GM12878 (cell line): ENCODE data around the gene FAM237B. TPM values are rescaled to one million over a fixed set of nuclear protein-coding genes. Genes with fewer than 3 reads are reported as not detected.

Experiments used
- ATAC-seq: fragments of 200-7000 bp; cut with Tn5 transposase; 3 replicates; pipeline ENCODE4 v1.9.1; 2020; ENCODE audit warnings: mild to moderate bottlenecking, moderate library complexity
- BruUV-seq: library from RNA; stranded (reverse); fragments of 400-500 nt; replicated peaks from 2 replicates; lab custom pipeline; 2021; lab: Mats Ljungman, UMichigan
- CTCF ChIA-PET: fragments of 300-600 bp; sonication (Branson Sonifier 250); formaldehyde crosslinking; extraction: SDS; loops from one replicate; lab custom pipeline; 2021; ENCODE audit warnings: inconsistent platforms; lab: Yijun Ruan, JAX
- POLR2A ChIA-PET: fragments of 350-600 bp; formaldehyde crosslinking; extraction: SDS; loops from one replicate; lab custom pipeline; 2021; ENCODE audit warnings: inconsistent platforms; lab: Charles Lee
- RAD21 ChIA-PET: fragments of 300-600 bp; sonication (Branson Sonifier 250); formaldehyde crosslinking; loops from one replicate; lab custom pipeline; 2023; ENCODE audit warnings: antibody characterized with exemption; ENCODE audit not compliant: unreplicated experiment; lab: Charles Lee
- SMC1A ChIA-PET: fragments of 300-600 bp; sonication (Branson Sonifier 250); formaldehyde crosslinking; loops from one replicate; lab custom pipeline; 2023; ENCODE audit not compliant: unreplicated experiment, uncharacterized antibody; lab: Charles Lee
- DNase-seq: peaks from one replicate; pipeline ENCODE4 v3.0.0-alpha.2; 2011; ENCODE audit warnings: low read depth, low spot score
- FAIRE-seq: peaks from 3 replicates; lab custom pipeline; 2011; peaks lifted over from hg19 to GRCh38; lab: Jason Lieb, UNC
- H2AFZ ChIP-seq: 2 replicates; pipeline ENCODE4 v1.6.0; 2011; ENCODE audit warnings: low read depth, low read length, control low read depth; ENCODE audit not compliant: control insufficient read depth
- H3K27ac ChIP-seq: 2 replicates; pipeline ENCODE4 v1.5.1; 2011; ENCODE audit warnings: control low read depth; ENCODE audit not compliant: control insufficient read depth, insufficient read depth
- H3K27me3 ChIP-seq, 2 experiments: replicated peaks in 1 of 2; 2 replicates each; pipeline versions ENCODE4 v1.6.0 to v1.6.1; 2011; ENCODE audit warnings: low read length in 1 of 2; ENCODE audit not compliant: control insufficient read depth in 2 of 2, insufficient read depth in 2 of 2
- H3K36me3 ChIP-seq, 2 experiments: 2 replicates each; pipeline ENCODE4 v1.5.1; 2011; ENCODE audit warnings: low read length in 1 of 2; ENCODE audit not compliant: control insufficient read depth in 2 of 2, insufficient read depth in 2 of 2
- H3K4me1 ChIP-seq: 2 replicates; pipeline ENCODE4 v1.6.1; 2011; ENCODE audit warnings: mild to moderate bottlenecking, low read length, moderate library complexity, mixed read lengths; ENCODE audit not compliant: control insufficient read depth, insufficient read depth
- H3K4me2 ChIP-seq: 2 replicates; pipeline ENCODE4 v1.6.0; 2011; ENCODE audit warnings: control low read depth; ENCODE audit not compliant: control insufficient read depth, insufficient read depth
- H3K4me3 ChIP-seq: fragments of 200-600 bp; sonication (generic); 2 replicates; pipeline ENCODE4 v1.5.1; 2016
- H3K79me2 ChIP-seq: 2 replicates; pipeline ENCODE4 v1.6.0; 2011; ENCODE audit warnings: low read length; ENCODE audit not compliant: control insufficient read depth, insufficient read depth
- H3K9ac ChIP-seq: 2 replicates; pipeline ENCODE4 v1.8.0; 2011; ENCODE audit warnings: low read length, control low read depth, mixed read lengths; ENCODE audit not compliant: control insufficient read depth, insufficient read depth
- H3K9me3 ChIP-seq: replicated peaks from 3 replicates; pipeline ENCODE4 v1.5.1; 2011; ENCODE audit warnings: mild to moderate bottlenecking, low read length; ENCODE audit not compliant: control insufficient read depth, insufficient read depth
- H4K20me1 ChIP-seq: 2 replicates; pipeline ENCODE4 v1.6.0; 2011; ENCODE audit not compliant: control insufficient read depth, insufficient read depth
- EED ChIP-seq: sonication (generic); IDR thresholded peaks from 2 replicates; pipeline ENCODE4 v1.6.1; 2016; ENCODE audit warnings: antibody characterized with exemption, low read depth
- JUNB ChIP-seq: IDR thresholded peaks from 2 replicates; pipeline ENCODE4 v1.6.1; 2016; ENCODE audit warnings: antibody characterized with exemption, mild to moderate bottlenecking
- NRF1 ChIP-seq: conservative IDR thresholded peaks from 2 replicates; pipeline ENCODE4 v1.6.1; 2011; ENCODE audit warnings: mild to moderate bottlenecking, low read depth, low read length, improper control_type of control experiment
- POU2F2 ChIP-seq: IDR thresholded peaks from 3 replicates; pipeline ENCODE4 v1.6.1; 2011; ENCODE audit warnings: low read depth, mild to moderate bottlenecking, low read length, borderline replicate concordance
- SIN3A ChIP-seq: IDR thresholded peaks from 2 replicates; pipeline ENCODE4 v1.6.1; 2012; ENCODE audit warnings: low read depth, low read length, improper control_type of control experiment
- YBX1 ChIP-seq: fragments of 450-650 bp; IDR thresholded peaks from 2 replicates; pipeline ENCODE4 v1.6.1; 2016; ENCODE audit warnings: antibody characterized with exemption
- WGBS: methylation state at CpG from one replicate; pipeline ENCODE4 v1.1.6; 2016; ENCODE audit warnings: low lambda C conversion rate; ENCODE audit not compliant: insufficient replicate concordance, insufficient coverage; ENCODE audit errors: missing lambda C conversion rate; 5-methylcytosine and 5-hydroxymethylcytosine counted together
- in situ Hi-C: fragments of 300-500 bp; cut with MboI; formaldehyde crosslinking; loops from 9 replicates; pipeline ENCODE4 v1.14.3; 2018; ENCODE audit warnings: mixed read lengths
- intact Hi-C: fragments of 100-400 bp; cut with micrococcal nuclease; formaldehyde crosslinking; loops from one replicate; pipeline ENCODE4 v1.14.2; 2022; ENCODE audit not compliant: unreplicated experiment
- polyA plus RNA-seq, 11 experiments: library from polyadenylated mRNA; depleted of rRNA in 4 of 11; unstranded in 6 of 11; stranded (reverse) in 5 of 11; fragments of >200 nt; fragmentation: Nextera tagmentation in 4 of 11; fragmentation: Illumina TruSeq in 1 of 11; extraction: Ambion mirVana in 4 of 11; extraction: Trizol in 1 of 11; gene quantifications; 1 replicate in 1 of 11; 2 replicates in 10 of 11; pipeline versions ENCODE4 v1.2.1 to v1.2.3, GENCODE V29; 2011 to 2016; ENCODE audit warnings: inconsistent platforms in 2 of 11, missing spikeins in 2 of 11, low read depth in 1 of 11
- total RNA-seq, 4 experiments: library from RNA; depleted of rRNA in 3 of 4; stranded (reverse); fragments of >200 nt in 3 of 4; fragmentation: Illumina TruSeq in 1 of 4; extraction: Trizol in 1 of 4; gene quantifications; 2 replicates each; pipeline versions ENCODE4 v1.2.1 to v1.2.3, GENCODE V29; 2013 to 2021
- TF ChIP-seq, protein P1 (sequence below): fragments of 450-650 bp; IDR thresholded peaks from 2 replicates; pipeline ENCODE4 v1.6.1; 2017; ENCODE audit warnings: low read depth, mild to moderate bottlenecking, moderate library complexity
- TF ChIP-seq, protein P2 (sequence below): IDR thresholded peaks from 2 replicates; pipeline ENCODE4 v1.6.1; 2012; ENCODE audit warnings: low read depth, low read length, improper control_type of control experiment
- TF ChIP-seq, protein P3 (sequence below): IDR thresholded peaks from 2 replicates; pipeline ENCODE4 v1.6.1; 2012; ENCODE audit warnings: mild to moderate bottlenecking, low read depth, low read length

Gene FAM237B
- total and polyA plus RNA-seq, 10 of the 15 experiments (the other 5 are each of a cell fraction or from before 2014, with no cell fraction given): not detected

DNA sequence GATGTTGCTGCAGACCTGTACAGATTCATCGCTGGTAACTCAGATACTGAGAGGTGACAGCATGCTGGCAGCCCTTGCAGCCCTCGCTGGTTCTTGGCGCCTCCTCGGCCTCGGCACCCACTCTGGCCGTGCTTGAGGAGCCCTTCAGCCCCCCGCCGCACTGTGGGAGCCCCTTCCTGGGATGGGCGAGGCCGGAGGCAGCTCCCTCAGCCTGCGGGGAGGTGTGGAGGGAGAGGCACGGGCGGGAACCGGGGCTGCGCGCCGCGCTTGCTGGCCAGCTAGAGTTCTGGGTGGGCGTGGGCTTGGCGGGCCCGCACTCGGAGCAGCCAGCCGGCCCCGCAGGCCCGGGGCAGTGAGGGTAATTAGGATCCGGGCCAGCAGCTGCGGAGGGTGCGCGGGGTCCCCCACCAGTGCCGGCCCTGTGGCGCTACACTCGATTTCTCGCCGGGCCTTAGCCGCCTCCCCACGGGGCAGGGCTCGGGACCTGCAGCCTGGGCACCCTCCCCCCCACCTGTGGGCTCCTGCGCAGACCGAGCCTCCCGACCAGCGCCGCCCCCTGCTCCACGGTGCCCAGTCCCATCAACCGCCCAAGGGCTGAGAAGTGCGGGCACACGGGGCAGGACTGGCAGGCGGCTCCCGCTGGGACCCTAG, 13.2 kb upstream of the FAM237B start:
- no peak overlapping the region for H2AFZ ChIP-seq
- H3K27me3 ChIP-seq: no peaks in the 10 kb centered on the region
- FAIRE-seq: no peak
- no peaks in the 10 kb centered on the region for H3K4me1 ChIP-seq
- CTCF ChIA-PET: interaction anchor here (0.6 kb wide), 1 partner anchor 1708 kb away, joined by 3 read pairs; no protein-coding TSS in a partner anchor
- no peaks in the 10 kb centered on the region for H3K9me3 ChIP-seq
- WGBS: 82% methylated on average over 42 of the region's 48 CpGs
- POLR2A ChIA-PET: interaction anchor here (0.6 kb wide), 1 partner anchor 1558 kb away, joined by 3 read pairs; no protein-coding TSS in a partner anchor
- in situ Hi-C loops (no loop called here), intact Hi-C loops (no loop called here)
- no TSS peak for BruUV-seq
- SMC1A ChIA-PET: interaction anchor here (1.2 to 1.8 kb wide), 2 partner anchors 8 to 93 kb away, joined by 3 to 4 read pairs; no protein-coding TSS in a partner anchor
- H3K9ac ChIP-seq: no peak overlapping the region
- H3K4me2 ChIP-seq: no peak overlapping the region
- no peaks in the 10 kb centered on the region for H3K36me3 ChIP-seq
- RAD21 ChIA-PET: no interaction called here
- H3K4me3 ChIP-seq: no peak overlapping the region
- ATAC-seq: no peak
- no peak for DNase-seq
- H3K79me2 ChIP-seq: no peaks in the 10 kb centered on the region
- no peak for TF ChIP-seq SIN3A
- TF ChIP-seq, protein P1, sequence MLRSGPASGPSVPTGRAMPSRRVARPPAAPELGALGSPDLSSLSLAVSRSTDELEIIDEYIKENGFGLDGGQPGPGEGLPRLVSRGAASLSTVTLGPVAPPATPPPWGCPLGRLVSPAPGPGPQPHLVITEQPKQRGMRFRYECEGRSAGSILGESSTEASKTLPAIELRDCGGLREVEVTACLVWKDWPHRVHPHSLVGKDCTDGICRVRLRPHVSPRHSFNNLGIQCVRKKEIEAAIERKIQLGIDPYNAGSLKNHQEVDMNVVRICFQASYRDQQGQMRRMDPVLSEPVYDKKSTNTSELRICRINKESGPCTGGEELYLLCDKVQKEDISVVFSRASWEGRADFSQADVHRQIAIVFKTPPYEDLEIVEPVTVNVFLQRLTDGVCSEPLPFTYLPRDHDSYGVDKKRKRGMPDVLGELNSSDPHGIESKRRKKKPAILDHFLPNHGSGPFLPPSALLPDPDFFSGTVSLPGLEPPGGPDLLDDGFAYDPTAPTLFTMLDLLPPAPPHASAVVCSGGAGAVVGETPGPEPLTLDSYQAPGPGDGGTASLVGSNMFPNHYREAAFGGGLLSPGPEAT: no peak
- TF ChIP-seq, protein P2, sequence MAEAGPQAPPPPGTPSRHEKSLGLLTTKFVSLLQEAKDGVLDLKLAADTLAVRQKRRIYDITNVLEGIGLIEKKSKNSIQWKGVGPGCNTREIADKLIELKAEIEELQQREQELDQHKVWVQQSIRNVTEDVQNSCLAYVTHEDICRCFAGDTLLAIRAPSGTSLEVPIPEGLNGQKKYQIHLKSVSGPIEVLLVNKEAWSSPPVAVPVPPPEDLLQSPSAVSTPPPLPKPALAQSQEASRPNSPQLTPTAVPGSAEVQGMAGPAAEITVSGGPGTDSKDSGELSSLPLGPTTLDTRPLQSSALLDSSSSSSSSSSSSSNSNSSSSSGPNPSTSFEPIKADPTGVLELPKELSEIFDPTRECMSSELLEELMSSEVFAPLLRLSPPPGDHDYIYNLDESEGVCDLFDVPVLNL: no peak
- TF ChIP-seq YBX1: no peak
- no peak for TF ChIP-seq JUNB
- TF ChIP-seq, protein P3, sequence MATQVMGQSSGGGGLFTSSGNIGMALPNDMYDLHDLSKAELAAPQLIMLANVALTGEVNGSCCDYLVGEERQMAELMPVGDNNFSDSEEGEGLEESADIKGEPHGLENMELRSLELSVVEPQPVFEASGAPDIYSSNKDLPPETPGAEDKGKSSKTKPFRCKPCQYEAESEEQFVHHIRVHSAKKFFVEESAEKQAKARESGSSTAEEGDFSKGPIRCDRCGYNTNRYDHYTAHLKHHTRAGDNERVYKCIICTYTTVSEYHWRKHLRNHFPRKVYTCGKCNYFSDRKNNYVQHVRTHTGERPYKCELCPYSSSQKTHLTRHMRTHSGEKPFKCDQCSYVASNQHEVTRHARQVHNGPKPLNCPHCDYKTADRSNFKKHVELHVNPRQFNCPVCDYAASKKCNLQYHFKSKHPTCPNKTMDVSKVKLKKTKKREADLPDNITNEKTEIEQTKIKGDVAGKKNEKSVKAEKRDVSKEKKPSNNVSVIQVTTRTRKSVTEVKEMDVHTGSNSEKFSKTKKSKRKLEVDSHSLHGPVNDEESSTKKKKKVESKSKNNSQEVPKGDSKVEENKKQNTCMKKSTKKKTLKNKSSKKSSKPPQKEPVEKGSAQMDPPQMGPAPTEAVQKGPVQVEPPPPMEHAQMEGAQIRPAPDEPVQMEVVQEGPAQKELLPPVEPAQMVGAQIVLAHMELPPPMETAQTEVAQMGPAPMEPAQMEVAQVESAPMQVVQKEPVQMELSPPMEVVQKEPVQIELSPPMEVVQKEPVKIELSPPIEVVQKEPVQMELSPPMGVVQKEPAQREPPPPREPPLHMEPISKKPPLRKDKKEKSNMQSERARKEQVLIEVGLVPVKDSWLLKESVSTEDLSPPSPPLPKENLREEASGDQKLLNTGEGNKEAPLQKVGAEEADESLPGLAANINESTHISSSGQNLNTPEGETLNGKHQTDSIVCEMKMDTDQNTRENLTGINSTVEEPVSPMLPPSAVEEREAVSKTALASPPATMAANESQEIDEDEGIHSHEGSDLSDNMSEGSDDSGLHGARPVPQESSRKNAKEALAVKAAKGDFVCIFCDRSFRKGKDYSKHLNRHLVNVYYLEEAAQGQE: no peak
- TF ChIP-seq POU2F2: no peak
- no peak for TF ChIP-seq NRF1
- no peak for TF ChIP-seq EED
- H3K27ac ChIP-seq: no peak overlapping the region
- H4K20me1 ChIP-seq: no peaks in the 10 kb centered on the region
